Measurements from ENCODE around the gene VCP.

GRCh38 chr9:35029241-35029640, 43.2 kb downstream of the VCP start:
- no peak for TF ChIP-seq CTCF (IDR thresholded peaks at IDR 0.05; ENCODE audit: insufficient read depth, low read length, poor library complexity, severe bottlenecking)
- no peak for TF ChIP-seq EZH2phosphoT487 (conservative IDR thresholded peaks at IDR 0.05; ENCODE audit: low read length)
